GM10266 (cell line): Measurements from ENCODE around the gene GNRHR.

Experiments used
- DNase-seq: peaks from one replicate; pipeline ENCODE4 v3.0.0; 2012; ENCODE audit errors: extremely low spot score
- TF ChIP-seq, protein P1 (sequence below): IDR thresholded peaks from 2 replicates; pipeline ENCODE4 v1.5.1; 2012; ENCODE audit warnings: mild to moderate bottlenecking, low read depth; ENCODE audit not compliant: control insufficient read depth, insufficient read depth; ENCODE audit errors: missing control alignments

The GNRHR gene

DNA sequence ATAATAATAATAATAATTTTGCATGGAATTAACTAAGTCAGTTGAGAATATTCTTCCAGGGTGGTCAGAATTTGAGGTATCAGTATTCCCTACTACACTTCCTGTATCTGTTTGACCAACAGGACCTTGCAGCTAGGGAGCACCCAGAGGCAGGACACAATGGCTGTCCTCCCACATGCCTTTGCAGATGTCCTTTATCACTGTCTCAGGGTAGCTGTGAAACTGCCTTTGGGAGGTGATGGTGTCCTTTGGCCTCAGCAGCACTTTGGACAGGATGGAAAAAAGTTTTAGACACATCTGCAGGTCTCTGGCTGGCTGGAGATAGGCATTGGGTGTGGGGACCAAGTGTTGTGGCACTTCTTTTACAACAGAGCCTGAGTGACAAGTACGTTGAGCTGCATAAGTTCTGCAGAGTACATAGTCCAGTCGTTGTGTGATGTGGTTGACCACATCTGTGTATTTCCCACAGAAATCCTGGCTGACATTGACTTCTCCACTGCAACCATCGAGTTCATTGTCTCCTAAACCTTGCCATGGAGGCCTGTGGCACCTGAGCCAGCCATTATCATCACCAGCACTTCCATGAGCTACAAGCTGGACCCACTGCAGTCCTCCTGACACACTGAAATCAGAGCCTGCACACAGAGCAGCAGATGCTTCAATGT, 34.1 kb downstream of the GNRHR start:
- TF ChIP-seq, protein P1, sequence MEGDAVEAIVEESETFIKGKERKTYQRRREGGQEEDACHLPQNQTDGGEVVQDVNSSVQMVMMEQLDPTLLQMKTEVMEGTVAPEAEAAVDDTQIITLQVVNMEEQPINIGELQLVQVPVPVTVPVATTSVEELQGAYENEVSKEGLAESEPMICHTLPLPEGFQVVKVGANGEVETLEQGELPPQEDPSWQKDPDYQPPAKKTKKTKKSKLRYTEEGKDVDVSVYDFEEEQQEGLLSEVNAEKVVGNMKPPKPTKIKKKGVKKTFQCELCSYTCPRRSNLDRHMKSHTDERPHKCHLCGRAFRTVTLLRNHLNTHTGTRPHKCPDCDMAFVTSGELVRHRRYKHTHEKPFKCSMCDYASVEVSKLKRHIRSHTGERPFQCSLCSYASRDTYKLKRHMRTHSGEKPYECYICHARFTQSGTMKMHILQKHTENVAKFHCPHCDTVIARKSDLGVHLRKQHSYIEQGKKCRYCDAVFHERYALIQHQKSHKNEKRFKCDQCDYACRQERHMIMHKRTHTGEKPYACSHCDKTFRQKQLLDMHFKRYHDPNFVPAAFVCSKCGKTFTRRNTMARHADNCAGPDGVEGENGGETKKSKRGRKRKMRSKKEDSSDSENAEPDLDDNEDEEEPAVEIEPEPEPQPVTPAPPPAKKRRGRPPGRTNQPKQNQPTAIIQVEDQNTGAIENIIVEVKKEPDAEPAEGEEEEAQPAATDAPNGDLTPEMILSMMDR, result no peak
- no peak for DNase-seq

DNA sequence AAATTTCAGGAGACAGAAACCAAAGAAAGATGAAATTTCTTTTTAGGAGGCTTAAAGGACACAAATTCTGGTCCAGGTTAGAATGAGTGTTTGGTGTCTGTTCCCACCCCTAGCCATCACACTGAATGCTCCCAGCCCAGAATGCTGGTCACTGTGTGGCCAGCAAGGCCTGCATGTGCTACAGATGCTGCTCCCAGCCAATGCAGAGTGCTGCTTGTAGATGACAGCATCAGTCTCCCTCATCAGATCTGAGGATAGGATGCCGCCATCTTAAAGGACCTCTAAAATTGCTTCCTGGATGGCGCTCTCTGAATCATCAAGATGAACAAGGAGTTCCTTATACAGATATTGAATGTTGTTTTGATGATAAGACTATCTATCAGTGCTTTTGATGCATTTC, 35.3 kb downstream of the GNRHR start:
- TF ChIP-seq, protein P1, result no peak
- DNase-seq, result no peak

DNA sequence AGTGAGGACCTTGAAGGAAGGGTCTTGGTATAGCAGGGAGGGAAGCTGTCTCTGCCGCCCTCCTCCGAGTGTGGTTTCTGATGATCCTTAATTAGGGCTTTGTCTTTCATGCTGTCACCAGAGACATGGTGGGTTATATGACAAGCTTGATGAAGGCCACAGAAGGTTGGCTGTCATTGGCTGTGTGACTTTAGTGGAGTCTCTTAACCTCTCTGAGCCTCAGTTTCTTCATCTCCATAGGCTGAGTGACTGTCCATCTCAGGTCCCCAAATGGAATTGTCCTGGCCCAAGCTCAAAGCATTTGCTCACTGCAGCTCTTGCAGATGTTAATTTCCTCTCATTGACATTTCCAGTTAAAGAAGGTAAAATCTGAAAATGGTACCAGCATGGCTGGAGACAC, 36.6 kb downstream of the GNRHR start:
- TF ChIP-seq, protein P1, result no peak
- no peak for DNase-seq

DNA sequence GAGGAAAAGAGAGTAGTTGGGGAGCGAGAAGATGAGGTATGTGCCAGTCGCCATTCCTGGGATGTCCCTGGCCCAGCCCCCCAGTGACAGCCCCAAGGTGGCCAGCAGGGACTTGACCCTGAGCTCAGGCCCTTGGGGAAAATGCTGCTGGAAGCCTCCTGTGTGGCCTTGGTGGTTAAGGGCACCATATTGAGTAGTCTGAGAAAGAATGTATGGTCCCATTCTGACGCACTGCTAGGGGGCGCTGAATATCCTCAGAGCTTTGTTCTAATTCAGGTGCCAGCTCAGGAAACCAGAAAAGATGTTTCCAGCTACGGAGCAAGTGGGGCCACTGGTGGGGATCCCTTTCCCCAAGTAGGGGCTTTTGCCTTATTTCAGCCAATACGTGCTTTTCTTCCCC, 39.2 kb downstream of the GNRHR start:
- DNase-seq, result no peak
- TF ChIP-seq, protein P1, result no peak

DNA sequence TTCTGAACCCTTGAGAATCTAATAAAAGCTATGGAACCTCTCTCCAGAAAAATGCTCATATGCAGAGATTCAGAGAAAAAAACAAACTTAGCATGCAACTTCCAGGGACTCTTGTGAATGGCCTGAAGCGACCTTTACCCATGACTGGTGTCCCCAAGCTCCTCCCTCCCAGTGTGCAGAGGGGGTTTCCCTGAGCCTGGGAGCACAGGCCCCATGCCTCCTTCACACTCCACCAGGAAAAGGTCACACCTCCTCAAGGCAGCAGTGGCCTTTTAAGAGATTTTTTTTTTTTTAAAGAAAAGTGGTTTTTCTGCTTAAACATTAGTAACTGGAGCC, 40.0 kb downstream of the GNRHR start:
- peak; percentile 29 for DNase-seq
- TF ChIP-seq, protein P1, result no peak

DNA sequence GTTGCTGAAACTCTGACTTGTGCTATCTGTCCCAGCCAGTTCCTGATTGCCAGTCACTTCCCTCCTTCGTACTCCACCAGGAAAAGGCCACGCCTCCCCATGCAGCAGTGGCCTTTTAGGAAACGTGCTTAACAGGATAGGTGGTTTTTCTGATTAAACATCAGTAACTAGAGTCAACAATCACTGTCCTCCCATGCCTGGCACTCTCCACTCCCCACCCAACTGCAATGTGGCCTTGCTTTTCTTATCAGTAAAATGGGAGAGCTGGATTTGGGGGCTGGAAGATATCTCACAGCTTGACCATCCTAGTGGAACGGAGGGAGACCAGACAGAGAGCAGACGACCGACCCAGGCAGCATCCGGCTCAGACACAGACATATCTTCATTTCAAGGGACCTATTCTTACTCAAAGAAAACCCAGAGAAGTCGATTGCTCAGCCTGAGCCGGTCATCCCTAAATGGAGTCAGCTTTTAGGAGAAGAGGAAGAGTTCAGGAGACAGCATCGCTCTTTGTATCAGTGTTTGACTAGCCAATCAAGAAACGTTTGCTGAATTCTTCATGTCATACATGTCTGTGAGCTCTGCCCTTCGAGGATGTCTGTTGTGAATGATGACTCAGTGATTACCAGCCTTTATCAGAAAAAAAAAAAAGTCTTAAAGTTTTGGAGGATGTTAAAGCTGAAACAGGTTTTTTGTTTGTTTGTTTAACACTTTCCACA, 40.5 kb downstream of the GNRHR start:
- TF ChIP-seq, protein P1, result no peak
- DNase-seq, result no peak
